Measurements from ENCODE around the gene CMTM7. TPM values are rescaled to one million over a fixed set of nuclear protein-coding genes. Genes with fewer than 3 reads are reported as not detected.

The CMTM7 gene
- total RNA-seq, 1 donor from 2014 or later: 18.0 TPM

- Mint-ChIP-seq H3K4me1 (peaks cover 28% of the 10 kb centered on the region), H3K36me3 (no peaks in the 10 kb centered on the region), H3K4me3 (no peak overlapping the region), H3K9me3 (no peaks in the 10 kb centered on the region), H3K27me3 (ENCODE audit: low read depth) (no peaks in the 10 kb centered on the region), H3K27ac (no peak overlapping the region)
- no peak for DNase-seq (ENCODE audit: low spot score in 2 of 2, unreplicated experiment in 2 of 2)
- TF ChIP-seq CTCF (IDR thresholded peaks at IDR 0.05; ENCODE audit: unreplicated experiment): no peak
Measured at GRCh38 chr3:32403663-32404062, 12.0 kb downstream of the CMTM7 start.

- TF ChIP-seq CTCF (IDR thresholded peaks at IDR 0.05; ENCODE audit: unreplicated experiment): no peak
- no peaks in the 10 kb centered on the region for H3K9me3 Mint-ChIP-seq
- no peak overlapping the region for H3K4me3 Mint-ChIP-seq
- no peak for DNase-seq (ENCODE audit: low spot score in 2 of 2, unreplicated experiment in 2 of 2)
- no peak overlapping the region for H3K27ac Mint-ChIP-seq
- no peaks in the 10 kb centered on the region for H3K27me3 Mint-ChIP-seq (ENCODE audit: low read depth)
- peaks cover 24% of the 10 kb centered on the region for H3K4me1 Mint-ChIP-seq
- H3K36me3 Mint-ChIP-seq: no peaks in the 10 kb centered on the region
Measured at GRCh38 chr3:32404714-32405113, 13.1 kb downstream of the CMTM7 start.

- no peaks in the 10 kb centered on the region for H3K27me3 Mint-ChIP-seq (ENCODE audit: low read depth)
- peaks cover 24% of the 10 kb centered on the region for H3K4me1 Mint-ChIP-seq
- H3K9me3 Mint-ChIP-seq: no peaks in the 10 kb centered on the region
- H3K27ac Mint-ChIP-seq: no peak overlapping the region
- no peak for DNase-seq (ENCODE audit: low spot score in 2 of 2, unreplicated experiment in 2 of 2)
- no peaks in the 10 kb centered on the region for H3K36me3 Mint-ChIP-seq
- TF ChIP-seq CTCF (IDR thresholded peaks at IDR 0.05; ENCODE audit: unreplicated experiment): no peak
- H3K4me3 Mint-ChIP-seq: no peak overlapping the region
Measured at GRCh38 chr3:32405155-32405554, 13.5 kb downstream of the CMTM7 start.

- Mint-ChIP-seq H3K4me3 (no peak overlapping the region), H3K9me3 (no peaks in the 10 kb centered on the region), H3K4me1 (peaks cover 20% of the 10 kb centered on the region), H3K36me3 (no peaks in the 10 kb centered on the region), H3K27me3 (ENCODE audit: low read depth) (no peaks in the 10 kb centered on the region), H3K27ac (no peak overlapping the region)
- DNase-seq (ENCODE audit: low spot score in 2 of 2, unreplicated experiment in 2 of 2): no peak
- TF ChIP-seq CTCF (IDR thresholded peaks at IDR 0.05; ENCODE audit: unreplicated experiment): no peak
Measured at GRCh38 chr3:32405711-32406323, 14.2 kb downstream of the CMTM7 start.

- DNase-seq (ENCODE audit: low spot score in 2 of 2, unreplicated experiment in 2 of 2): no peak
- Mint-ChIP-seq H3K4me3 (no peak overlapping the region), H3K36me3 (no peaks in the 10 kb centered on the region), H3K27me3 (ENCODE audit: low read depth) (no peaks in the 10 kb centered on the region), H3K27ac (peak overlapping the region; percentile 60), H3K9me3 (no peaks in the 10 kb centered on the region), H3K4me1 (peaks cover 12% of the 10 kb centered on the region)
- TF ChIP-seq CTCF (IDR thresholded peaks at IDR 0.05; ENCODE audit: unreplicated experiment): no peak
Measured at GRCh38 chr3:32406486-32407408, 15.1 kb downstream of the CMTM7 start.

Data from mesothelial cell of epicardium (in vitro differentiated cells).